Stimulated activated CD8-positive, alpha-beta memory T cell treated with anti-CD3 and anti-CD28 coated beads, Interleukin-7, amount 100 ng/mL, for 24 hours (primary cell): ENCODE data around the gene PUS1.

Experiments used
- DNase-seq: peaks from one replicate; pipeline ENCODE4 v3.0.0-alpha.2; 2020; ENCODE audit warnings: low read depth

Gene PUS1

GRCh38 chr12:131991816-131992430 lies 62.8 kb downstream of the PUS1 start:
- DNase-seq, result no peak

GRCh38 chr12:131994589-131994988 lies 65.5 kb downstream of the PUS1 start:
- DNase-seq, result no peak
